Mesenchymal stem cell (in vitro differentiated cells and primary cell): Measurements from ENCODE around the gene CDK11B.
"Not testable (repeated sequence)": the region's sequence is repeated elsewhere in the genome, so short reads cannot be mapped to it uniquely, and the experiment has no call there.

ENCODE experiments used
- DNase-seq: peaks from one replicate; pipeline ENCODE4 v3.0.0-alpha.2; 2013
- H2AFZ ChIP-seq: one replicate; pipeline ENCODE4 v1.6.1; 2013; ENCODE audit warnings: low read depth, mild to moderate bottlenecking, control low read depth, inconsistent platforms, low read length, moderate library complexity
- H2AK5ac ChIP-seq: 2 replicates; pipeline ENCODE4 v1.6.1; 2013; ENCODE audit warnings: low read length, moderate library complexity, mild to moderate bottlenecking, inconsistent platforms; ENCODE audit not compliant: severe bottlenecking
- H2BK120ac ChIP-seq: one replicate; pipeline ENCODE4 v1.6.1; 2013; ENCODE audit warnings: low read depth, mild to moderate bottlenecking, inconsistent platforms, low read length, moderate library complexity
- H2BK12ac ChIP-seq, 2 experiments: one replicate each; pipeline ENCODE4 v1.6.1; 2013; ENCODE audit warnings: inconsistent platforms in 2 of 2, low read length in 2 of 2, mild to moderate bottlenecking in 2 of 2, moderate library complexity in 2 of 2, control low read depth in 1 of 2
- H2BK15ac ChIP-seq: one replicate; pipeline ENCODE4 v1.6.1; 2013; ENCODE audit warnings: mild to moderate bottlenecking, low read depth, inconsistent platforms; ENCODE audit not compliant: poor library complexity, severe bottlenecking
- H2BK5ac ChIP-seq: 2 replicates; pipeline ENCODE4 v1.6.1; 2013; ENCODE audit warnings: low read depth, mild to moderate bottlenecking, low read length, control low read depth, inconsistent platforms; ENCODE audit not compliant: poor library complexity, severe bottlenecking
- H3K14ac ChIP-seq, 2 experiments: one replicate each; pipeline ENCODE4 v1.6.1; 2013; ENCODE audit warnings: inconsistent platforms in 2 of 2, low read length in 2 of 2, control low read depth in 1 of 2, mild to moderate bottlenecking in 1 of 2, moderate library complexity in 1 of 2
- H3K18ac ChIP-seq, 2 experiments: one replicate each; pipeline ENCODE4 v1.6.1; 2013; ENCODE audit warnings: inconsistent platforms in 2 of 2, low read length in 2 of 2, control low read depth in 1 of 2, low read depth in 1 of 2, mild to moderate bottlenecking in 1 of 2
- H3K23ac ChIP-seq, 2 experiments: one replicate each; pipeline ENCODE4 v1.6.1; 2013; ENCODE audit warnings: inconsistent platforms in 2 of 2, low read length in 2 of 2, mild to moderate bottlenecking in 2 of 2, moderate library complexity in 2 of 2, control low read depth in 1 of 2
- H3K27ac ChIP-seq: 2 replicates; pipeline ENCODE4 v1.5.1; 2013; ENCODE audit warnings: mild to moderate bottlenecking, moderate library complexity, low read length, control low read depth, inconsistent platforms; ENCODE audit not compliant: poor library complexity, severe bottlenecking
- H3K27me3 ChIP-seq, 2 experiments: 2 replicates each; pipeline versions ENCODE4 v1.6.1 to v1.7.0; 2013; ENCODE audit warnings: low read length in 2 of 2, mild to moderate bottlenecking in 2 of 2, moderate library complexity in 2 of 2, control low read depth in 1 of 2, inconsistent platforms in 1 of 2; ENCODE audit not compliant: control insufficient read depth in 1 of 2, insufficient read depth in 1 of 2
- H3K36me3 ChIP-seq, 2 experiments: 2 replicates each; pipeline versions ENCODE4 v1.6.1 to v1.7.0; 2013; ENCODE audit warnings: low read length in 2 of 2, control low read depth in 1 of 2, inconsistent platforms in 1 of 2, low read depth in 1 of 2, mild to moderate bottlenecking in 1 of 2; ENCODE audit not compliant: insufficient read depth in 2 of 2, control insufficient read depth in 1 of 2
- H3K4ac ChIP-seq, 2 experiments: one replicate each; pipeline ENCODE4 v1.6.1; 2013; ENCODE audit warnings: inconsistent platforms in 2 of 2, low read length in 2 of 2, mild to moderate bottlenecking in 2 of 2, moderate library complexity in 2 of 2, control low read depth in 1 of 2, low read depth in 1 of 2
- H3K4me1 ChIP-seq: 2 replicates; pipeline ENCODE4 v1.6.1; 2013; ENCODE audit warnings: low read depth, low read length, control low read depth; ENCODE audit not compliant: control insufficient read depth, insufficient read depth
- H3K4me2 ChIP-seq: 2 replicates; pipeline ENCODE4 v1.6.1; 2013; ENCODE audit warnings: low read length, mild to moderate bottlenecking, inconsistent platforms; ENCODE audit not compliant: poor library complexity, severe bottlenecking
- H3K4me3 ChIP-seq, 2 experiments: 2 replicates each; pipeline versions ENCODE4 v1.5.1 to v1.7.0; 2013; ENCODE audit warnings: low read length in 2 of 2, mild to moderate bottlenecking in 2 of 2, control low read depth in 1 of 2, low read depth in 1 of 2; ENCODE audit not compliant: insufficient read depth in 1 of 2
- H3K79me1 ChIP-seq: replicated peaks from 2 replicates; pipeline ENCODE4 v1.6.1; 2013; ENCODE audit warnings: mild to moderate bottlenecking, control low read depth, low read length, inconsistent platforms; ENCODE audit not compliant: poor library complexity, severe bottlenecking
- H3K9ac ChIP-seq: 2 replicates; pipeline ENCODE4 v1.7.0; 2013; ENCODE audit warnings: mild to moderate bottlenecking, low read length, moderate library complexity
- H3K9me3 ChIP-seq: 2 replicates; pipeline ENCODE4 v1.7.0; 2013; ENCODE audit warnings: mild to moderate bottlenecking, low read length; ENCODE audit not compliant: control insufficient read depth
- H4K8ac ChIP-seq: one replicate; pipeline ENCODE4 v1.6.1; 2013; ENCODE audit warnings: inconsistent platforms, mild to moderate bottlenecking, low read length, moderate library complexity
- H4K91ac ChIP-seq: one replicate; pipeline ENCODE4 v1.6.1; 2013; ENCODE audit warnings: mild to moderate bottlenecking, low read length, inconsistent platforms
- WGBS: methylation state at CpG from one replicate; pipeline ENCODE4 v1.1.7; 2013; ENCODE audit warnings: mixed read lengths; 5-methylcytosine and 5-hydroxymethylcytosine counted together

CDK11B gene

DNA sequence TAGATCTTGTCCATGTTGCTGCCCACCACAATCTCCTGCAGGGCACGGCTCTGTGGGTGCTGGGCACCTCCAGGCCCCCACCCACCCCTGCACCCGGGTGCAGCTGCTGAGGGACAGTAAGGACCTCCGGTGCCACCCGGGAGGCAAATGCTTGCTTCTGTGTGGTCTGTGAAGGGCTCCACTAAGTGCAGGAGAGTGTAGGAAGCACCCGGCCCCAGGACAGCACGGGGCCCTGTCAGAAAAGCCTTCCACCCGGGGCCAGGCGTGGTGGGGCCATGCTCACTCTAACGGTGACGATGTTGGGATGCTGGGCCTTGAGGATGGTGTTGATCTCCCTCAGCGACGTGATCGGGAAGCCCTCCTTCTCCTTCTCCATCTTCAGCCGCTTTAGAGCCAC, 21.3 kb downstream of the CDK11B start:
- WGBS, result 96% methylated on average over 8 of the region's 14 CpGs

DNA sequence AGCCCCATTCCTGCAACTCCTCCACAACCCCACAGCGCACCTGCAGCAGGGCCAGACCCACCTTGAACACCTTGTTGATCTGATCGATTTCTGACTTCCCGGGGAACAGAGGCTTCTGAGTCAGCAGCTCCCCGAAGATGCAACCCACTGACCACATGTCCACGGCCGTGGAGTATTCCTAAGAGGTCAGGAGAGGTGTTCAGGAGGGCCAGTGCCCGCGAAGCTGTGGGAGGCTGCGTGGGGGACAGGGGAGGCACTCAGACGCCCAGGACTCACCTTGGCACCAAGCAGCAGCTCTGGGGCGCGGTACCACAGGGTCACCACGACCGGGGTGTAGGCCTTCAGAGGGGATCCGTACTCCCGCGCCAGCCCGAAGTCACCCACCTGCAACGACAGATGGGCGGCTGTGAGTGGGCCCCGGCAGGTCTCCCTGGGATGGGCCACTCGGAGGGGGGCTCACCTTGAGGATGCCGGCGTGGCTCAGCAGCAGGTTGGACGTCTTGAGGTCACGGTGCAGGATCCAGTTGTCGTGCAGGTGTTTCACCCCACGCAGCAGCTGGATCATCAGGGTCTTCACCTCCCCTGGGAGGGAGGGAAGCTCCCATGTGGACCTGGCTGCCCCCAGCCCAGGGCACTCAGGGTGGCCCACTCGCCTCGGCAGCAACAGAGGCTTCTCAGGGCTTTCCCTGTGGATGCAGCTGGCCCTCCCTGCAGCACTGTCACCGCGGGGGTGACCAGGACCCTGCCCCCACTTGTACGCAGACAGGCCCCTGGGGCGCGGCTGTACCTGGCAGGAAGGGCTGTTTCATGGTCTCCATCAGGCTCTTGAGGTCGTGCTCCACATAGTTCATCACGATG, 22.0 kb downstream of the CDK11B start:
- H2BK12ac ChIP-seq, H3K4me1 ChIP-seq, H3K14ac ChIP-seq, H4K8ac ChIP-seq, H2BK15ac ChIP-seq, H2AK5ac ChIP-seq, DNase-seq, H3K18ac ChIP-seq, H2BK120ac ChIP-seq, H2BK5ac ChIP-seq, H3K4me3 ChIP-seq, H3K27me3 ChIP-seq, H3K27ac ChIP-seq, H3K4ac ChIP-seq, H3K9ac ChIP-seq, H2AFZ ChIP-seq, H4K91ac ChIP-seq, H3K79me1 ChIP-seq, H3K4me2 ChIP-seq, H3K23ac ChIP-seq, H3K9me3 ChIP-seq: not testable (repeated sequence)
- WGBS, result 97% methylated on average over 37 of the region's 37 CpGs
- peaks cover 11 to 27% of the 10 kb centered on the region in 2 experiments for H3K36me3 ChIP-seq

More for the DNA sequence above, 21.3 kb downstream of the CDK11B start:
- not testable (repeated sequence) for H4K91ac ChIP-seq, H2BK12ac ChIP-seq, H2BK15ac ChIP-seq, H4K8ac ChIP-seq, H2BK120ac ChIP-seq, H3K18ac ChIP-seq, H2AFZ ChIP-seq, H3K23ac ChIP-seq, DNase-seq, H2BK5ac ChIP-seq, H3K4me1 ChIP-seq, H3K9me3 ChIP-seq, H3K9ac ChIP-seq, H2AK5ac ChIP-seq, H3K4ac ChIP-seq, H3K4me2 ChIP-seq, H3K14ac ChIP-seq, H3K27me3 ChIP-seq, H3K79me1 ChIP-seq, H3K27ac ChIP-seq, H3K4me3 ChIP-seq
- peaks cover 11 to 27% of the 10 kb centered on the region in 2 experiments for H3K36me3 ChIP-seq

DNA sequence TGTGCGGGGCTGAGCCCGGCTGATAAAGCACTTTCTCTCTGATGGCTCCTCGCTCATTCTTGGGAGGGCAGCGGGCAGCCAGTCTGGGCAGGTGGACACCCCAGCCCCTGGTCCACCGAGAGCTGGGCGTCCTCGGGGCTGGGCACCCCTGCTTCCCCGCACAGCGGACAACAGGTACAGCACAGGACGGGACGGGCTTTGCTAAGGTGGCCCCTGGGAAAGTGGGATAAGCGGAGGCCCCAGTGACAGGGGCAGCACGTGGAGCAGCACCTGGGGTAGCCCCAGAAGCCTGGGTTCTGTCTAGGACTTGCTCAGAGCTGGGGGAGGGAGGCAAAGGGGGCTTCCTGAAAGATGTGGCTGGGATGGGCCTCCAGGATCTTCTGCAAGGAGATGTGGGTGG, 24.2 kb downstream of the CDK11B start:
- not testable (repeated sequence) for H3K27ac ChIP-seq, H2AFZ ChIP-seq, H2BK120ac ChIP-seq, H3K14ac ChIP-seq, H3K23ac ChIP-seq, H2BK5ac ChIP-seq, H3K27me3 ChIP-seq, H3K4me2 ChIP-seq, H4K91ac ChIP-seq, H3K9me3 ChIP-seq, H2BK15ac ChIP-seq, H3K4ac ChIP-seq, H2AK5ac ChIP-seq, H3K9ac ChIP-seq, H3K79me1 ChIP-seq, DNase-seq, H3K4me3 ChIP-seq, H3K18ac ChIP-seq, H4K8ac ChIP-seq, H2BK12ac ChIP-seq
- Histone ChIP-seq H3K4me1 (peaks cover 14% of the 10 kb centered on the region), H3K36me3 (peaks cover 11 to 31% of the 10 kb centered on the region in 2 experiments)
- WGBS, result no CpG with 5 or more reads among the region's 13 CpGs

DNA sequence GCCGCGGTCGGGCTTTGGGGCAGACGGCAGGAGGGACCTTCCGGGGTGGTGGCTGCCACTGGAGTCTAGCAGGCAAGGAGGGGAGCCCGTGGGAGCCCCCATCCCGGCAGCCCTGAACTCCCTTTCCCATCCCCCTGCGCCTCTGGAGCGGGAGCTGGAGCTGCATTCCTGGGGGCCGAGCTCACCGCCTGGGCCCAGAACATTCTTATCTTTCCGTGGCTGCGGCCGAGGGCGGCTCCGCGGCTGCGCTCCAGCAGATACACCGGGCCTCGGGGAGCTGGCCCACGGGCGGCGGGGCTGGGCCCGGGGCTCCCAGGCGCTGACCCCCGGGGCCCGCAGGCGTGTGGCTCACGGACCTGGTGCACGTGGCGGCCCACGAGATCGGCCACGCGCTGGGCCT, 25.4 kb downstream of the CDK11B start:
- H2AK5ac ChIP-seq, H4K8ac ChIP-seq, H3K27ac ChIP-seq, H2BK120ac ChIP-seq, H3K79me1 ChIP-seq, H3K4me3 ChIP-seq, H3K9ac ChIP-seq, H3K18ac ChIP-seq, H2AFZ ChIP-seq, H2BK5ac ChIP-seq, H3K14ac ChIP-seq, H3K4ac ChIP-seq, H3K9me3 ChIP-seq, H3K4me2 ChIP-seq, H2BK12ac ChIP-seq, H2BK15ac ChIP-seq, H3K23ac ChIP-seq, H4K91ac ChIP-seq, DNase-seq, H3K27me3 ChIP-seq: not testable (repeated sequence)
- no CpG with 5 or more reads among the region's 35 CpGs for WGBS
- Histone ChIP-seq H3K36me3 (peaks cover 11 to 36% of the 10 kb centered on the region in 2 experiments), H3K4me1 (peaks cover 14% of the 10 kb centered on the region)
